Trophoblast cell (in vitro differentiated cells and primary cell): Measurements from ENCODE around the gene SPDL1.

Experiments
- DNase-seq, 2 donors: peaks; one replicate each; pipeline ENCODE4 v3.0.0-alpha.2; 2016
- H2AFZ ChIP-seq: 2 replicates; pipeline ENCODE4 v1.6.1; 2013; ENCODE audit warnings: low read length, moderate library complexity, mild to moderate bottlenecking; ENCODE audit not compliant: insufficient read depth, poor library complexity
- H2AK5ac ChIP-seq: 2 replicates; pipeline ENCODE4 v1.6.1; 2013; ENCODE audit warnings: mild to moderate bottlenecking, low read length
- H2BK120ac ChIP-seq: 2 replicates; pipeline ENCODE4 v1.6.1; 2013; ENCODE audit warnings: low read length, mild to moderate bottlenecking, moderate library complexity; ENCODE audit not compliant: insufficient read depth, poor library complexity
- H2BK12ac ChIP-seq: 2 replicates; pipeline ENCODE4 v1.6.1; 2013; ENCODE audit warnings: mild to moderate bottlenecking, low read length, moderate library complexity
- H2BK5ac ChIP-seq: 2 replicates; pipeline ENCODE4 v1.6.1; 2013; ENCODE audit warnings: low read length, low read depth, moderate library complexity, mild to moderate bottlenecking; ENCODE audit not compliant: poor library complexity
- H3K14ac ChIP-seq: 2 replicates; pipeline ENCODE4 v1.6.1; 2013; ENCODE audit warnings: mild to moderate bottlenecking, low read length
- H3K18ac ChIP-seq: 2 replicates; pipeline ENCODE4 v1.6.1; 2013; ENCODE audit warnings: mild to moderate bottlenecking, low read length
- H3K23ac ChIP-seq: 2 replicates; pipeline ENCODE4 v1.6.1; 2013; ENCODE audit warnings: low read length
- H3K27ac ChIP-seq: 2 replicates; pipeline ENCODE4 v1.5.1; 2013; ENCODE audit warnings: low read depth, mild to moderate bottlenecking, inconsistent platforms, low read length, moderate library complexity
- H3K27me3 ChIP-seq: 2 replicates; pipeline ENCODE4 v1.6.1; 2013; ENCODE audit warnings: inconsistent platforms, mild to moderate bottlenecking, low read length, moderate library complexity; ENCODE audit not compliant: insufficient read depth
- H3K36me3 ChIP-seq, 2 experiments: 1 replicate in 1 of 2; 2 replicates in 1 of 2; pipeline ENCODE4 v1.6.1; 2013; ENCODE audit warnings: low read length in 2 of 2, mild to moderate bottlenecking in 2 of 2, moderate library complexity in 1 of 2; ENCODE audit not compliant: insufficient read depth in 2 of 2, control insufficient read depth in 1 of 2
- H3K4ac ChIP-seq: 2 replicates; pipeline ENCODE4 v1.6.1; 2013; ENCODE audit warnings: low read depth, mild to moderate bottlenecking, low read length, moderate library complexity
- H3K4me1 ChIP-seq, 2 experiments: 1 replicate in 1 of 2; 2 replicates in 1 of 2; pipeline ENCODE4 v1.6.1; 2013; ENCODE audit warnings: low read length in 2 of 2, mild to moderate bottlenecking in 2 of 2, moderate library complexity in 1 of 2; ENCODE audit not compliant: insufficient read depth in 2 of 2, control insufficient read depth in 1 of 2
- H3K4me2 ChIP-seq: 2 replicates; pipeline ENCODE4 v1.6.1; 2013; ENCODE audit warnings: inconsistent platforms, mild to moderate bottlenecking, low read length, moderate library complexity
- H3K4me3 ChIP-seq: 2 replicates; pipeline ENCODE4 v1.5.1; 2013; ENCODE audit warnings: mild to moderate bottlenecking, low read depth, low read length, inconsistent platforms
- H3K79me1 ChIP-seq: one replicate; pipeline ENCODE4 v1.6.1; 2013; ENCODE audit warnings: low read length
- H3K79me2 ChIP-seq: 2 replicates; pipeline ENCODE4 v1.6.1; 2013; ENCODE audit warnings: low read length, mild to moderate bottlenecking; ENCODE audit not compliant: control insufficient read depth, insufficient read depth, poor library complexity
- H3K9ac ChIP-seq: 2 replicates; pipeline ENCODE4 v1.6.1; 2013; ENCODE audit warnings: mild to moderate bottlenecking, low read length
- H3K9me3 ChIP-seq: 2 replicates; pipeline ENCODE4 v1.6.1; 2013; ENCODE audit warnings: low read depth, mild to moderate bottlenecking, control low read depth, inconsistent platforms, low read length; ENCODE audit not compliant: insufficient read depth
- H4K12ac ChIP-seq: 2 replicates; pipeline ENCODE4 v1.6.1; 2013; ENCODE audit warnings: low read depth, mild to moderate bottlenecking, low read length, moderate library complexity
- H4K8ac ChIP-seq: 2 replicates; pipeline ENCODE4 v1.6.1; 2013; ENCODE audit warnings: low read depth, mild to moderate bottlenecking, low read length, moderate library complexity
- H4K91ac ChIP-seq: one replicate; pipeline ENCODE4 v1.6.1; 2013; ENCODE audit warnings: low read depth, mild to moderate bottlenecking, low read length, moderate library complexity
- WGBS: extraction: QIAGEN DNeasy Blood & Tissue Kit; methylation state at CpG from one replicate; pipeline ENCODE4 v1.1.7; 2013; ENCODE audit warnings: missing lambda C conversion rate; ENCODE audit not compliant: insufficient read length, insufficient coverage; ENCODE audit errors: extremely low coverage; 5-methylcytosine and 5-hydroxymethylcytosine counted together

SPDL1 gene

DNA sequence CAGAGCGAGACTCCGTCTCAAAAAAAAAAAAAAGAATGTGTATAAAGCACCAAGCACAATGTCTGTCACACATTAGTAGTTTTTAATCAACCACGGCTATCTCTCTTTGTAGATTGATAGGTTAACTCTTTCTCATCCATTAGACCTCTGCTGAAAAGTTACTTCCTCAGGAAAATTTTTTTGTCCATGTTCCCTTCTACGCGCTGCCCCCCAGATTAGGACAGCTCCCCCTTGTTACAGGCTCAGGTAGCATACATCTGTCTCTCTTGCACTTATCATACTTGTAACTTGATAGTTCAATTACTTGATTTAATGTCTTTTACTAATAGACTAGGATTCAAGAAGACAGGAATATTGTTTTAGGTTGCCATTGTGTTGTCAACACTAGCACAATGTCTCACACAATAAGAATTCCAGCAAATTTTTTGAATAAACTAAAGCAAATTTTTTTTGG is 1.5 kb downstream of the SPDL1 start:
- peaks cover 2 to 7% of the 10 kb centered on the region in 2 experiments for H3K4me1 ChIP-seq
- no peak overlapping the region for H3K23ac ChIP-seq
- H3K27ac ChIP-seq = no peak overlapping the region
- H3K4me2 ChIP-seq = peak overlapping the region; percentile 49
- no peak overlapping the region for H2AFZ ChIP-seq
- H2BK5ac ChIP-seq = no peak overlapping the region
- no peak overlapping the region for H3K14ac ChIP-seq
- peak overlapping the region; percentile 30 for H4K12ac ChIP-seq
- H3K27me3 ChIP-seq = no peaks in the 10 kb centered on the region
- peak overlapping the region; percentile 86 for H3K4ac ChIP-seq
- H2BK12ac ChIP-seq = no peak overlapping the region
- peaks cover 10% of the 10 kb centered on the region for H3K79me2 ChIP-seq
- no peak overlapping the region for H4K8ac ChIP-seq
- H3K18ac ChIP-seq = no peak overlapping the region
- no peak overlapping the region for H4K91ac ChIP-seq
- no CpG with 5 or more reads among the region's 5 CpGs for WGBS
- no peak overlapping the region for H2BK120ac ChIP-seq
- peaks cover 3 to 6% of the 10 kb centered on the region in 2 experiments for H3K36me3 ChIP-seq
- no peak overlapping the region for H3K4me3 ChIP-seq
- H3K9ac ChIP-seq = no peak overlapping the region
- H3K9me3 ChIP-seq = no peaks in the 10 kb centered on the region
- DNase-seq = no peak
- no peak overlapping the region for H2AK5ac ChIP-seq
- H3K79me1 ChIP-seq = peaks cover 8% of the 10 kb centered on the region

DNA sequence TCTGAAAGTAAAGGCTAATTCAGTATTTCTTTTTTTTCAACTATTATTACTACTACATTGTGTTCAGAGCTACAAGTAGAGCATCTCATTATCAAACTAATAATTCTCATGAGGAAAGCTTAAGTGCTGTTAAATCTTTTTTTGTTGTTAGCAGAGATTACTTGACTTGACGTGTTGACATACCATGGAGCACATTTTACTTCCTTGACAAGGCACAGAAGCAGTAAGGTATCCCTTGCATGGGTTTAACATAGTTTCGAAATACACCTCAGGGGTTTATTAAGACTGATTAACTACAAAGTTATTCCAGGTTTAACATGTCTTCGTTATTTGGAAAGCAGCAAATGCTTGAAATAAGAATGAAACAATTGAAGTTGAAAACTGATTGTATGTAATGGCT is 7.0 kb downstream of the SPDL1 start:
- Histone ChIP-seq H3K36me3 (peaks cover 9 to 17% of the 10 kb centered on the region in 2 experiments), H3K4me1 (peaks cover 4 to 9% of the 10 kb centered on the region in 2 experiments), H3K27me3 (no peaks in the 10 kb centered on the region), H2AK5ac (no peak overlapping the region), H2BK5ac (no peak overlapping the region), H2BK120ac (no peak overlapping the region), H3K79me2 (peaks cover 3% of the 10 kb centered on the region), H3K4me2 (no peak overlapping the region), H3K18ac (no peak overlapping the region), H4K12ac (no peak overlapping the region), H3K9ac (no peak overlapping the region), H4K91ac (no peak overlapping the region), H3K79me1 (peaks cover 2% of the 10 kb centered on the region), H3K23ac (no peak overlapping the region), H3K4me3 (no peak overlapping the region), H4K8ac (no peak overlapping the region), H3K14ac (no peak overlapping the region), H2AFZ (no peak overlapping the region), H3K4ac (no peak overlapping the region), H2BK12ac (no peak overlapping the region), H3K9me3 (no peaks in the 10 kb centered on the region), H3K27ac (peak overlapping the region; percentile 71)
- peak in 1 of 2 donors; percentile 46 for DNase-seq
- no CpG with 5 or more reads among the region's 3 CpGs for WGBS

DNA sequence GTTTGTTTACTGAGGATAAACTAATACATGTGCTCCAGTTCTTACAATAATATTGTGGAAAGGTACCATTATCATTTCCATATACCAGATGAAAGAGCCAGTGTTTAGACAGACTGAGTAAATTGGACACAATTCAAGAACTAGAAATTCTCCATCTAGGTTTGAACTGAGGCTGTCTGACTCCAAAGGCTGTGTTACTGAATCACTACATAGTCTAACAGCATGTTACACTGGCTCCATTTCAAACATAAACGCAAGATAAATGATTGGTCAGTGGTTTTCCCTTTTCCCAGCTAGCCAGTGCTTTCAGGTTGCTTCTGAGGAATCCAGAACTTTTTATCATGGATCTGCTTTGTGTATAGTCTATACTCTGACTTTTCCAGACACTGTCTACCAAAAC is 8.1 kb downstream of the SPDL1 start:
- WGBS = no CpG with 5 or more reads among the region's 1 CpG
- H3K27ac ChIP-seq = peak overlapping the region; percentile 66
- no peak for DNase-seq
- H4K12ac ChIP-seq = no peak overlapping the region
- no peak overlapping the region for H3K9ac ChIP-seq
- H2BK12ac ChIP-seq = no peak overlapping the region
- H3K4me3 ChIP-seq = no peak overlapping the region
- H2AFZ ChIP-seq = no peak overlapping the region
- no peak overlapping the region for H2BK5ac ChIP-seq
- peaks cover 9 to 21% of the 10 kb centered on the region in 2 experiments for H3K36me3 ChIP-seq
- peaks cover 2 to 7% of the 10 kb centered on the region in 2 experiments for H3K4me1 ChIP-seq
- H3K4ac ChIP-seq = no peak overlapping the region
- H3K14ac ChIP-seq = no peak overlapping the region
- no peaks in the 10 kb centered on the region for H3K27me3 ChIP-seq
- H3K4me2 ChIP-seq = no peak overlapping the region
- no peak overlapping the region for H3K23ac ChIP-seq
- peaks cover 2% of the 10 kb centered on the region for H3K79me1 ChIP-seq
- H4K8ac ChIP-seq = no peak overlapping the region
- H3K9me3 ChIP-seq = no peaks in the 10 kb centered on the region
- no peaks in the 10 kb centered on the region for H3K79me2 ChIP-seq
- no peak overlapping the region for H3K18ac ChIP-seq
- H2BK120ac ChIP-seq = no peak overlapping the region
- no peak overlapping the region for H2AK5ac ChIP-seq
- H4K91ac ChIP-seq = no peak overlapping the region

DNA sequence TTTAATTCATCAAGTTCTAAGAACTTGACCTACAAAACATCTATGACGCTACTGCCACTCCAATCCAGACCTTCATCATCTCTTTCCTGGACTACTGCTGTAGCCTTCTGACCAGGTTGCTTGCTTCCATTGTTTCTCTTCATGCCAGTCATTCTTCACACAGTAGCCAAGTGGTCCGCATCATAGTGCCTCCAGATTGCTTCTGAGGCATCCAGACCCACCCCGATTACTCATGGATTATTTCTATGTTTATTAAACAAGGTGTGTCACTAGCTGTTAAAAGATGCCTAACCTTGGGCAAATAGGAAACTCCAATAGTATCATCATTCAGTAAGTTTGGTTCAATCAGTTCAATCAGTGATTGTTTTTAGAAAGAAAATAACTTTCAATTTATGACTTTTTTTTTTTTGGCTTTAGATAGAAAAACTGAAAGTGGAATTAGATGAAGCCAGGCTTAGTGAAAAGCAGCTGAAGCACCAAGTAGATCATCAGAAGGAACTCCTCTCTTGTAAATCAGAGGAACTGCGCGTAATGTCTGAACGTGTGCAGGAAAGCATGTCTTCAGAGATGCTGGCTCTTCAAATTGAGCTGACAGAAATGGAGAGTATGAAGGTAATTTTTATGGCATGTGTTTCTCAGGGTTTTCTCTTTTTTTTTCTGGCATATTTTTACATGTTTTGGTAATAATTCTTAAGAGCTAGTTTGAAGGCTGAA is 9.5 kb downstream of the SPDL1 start:
- H3K36me3 ChIP-seq = peaks cover 9 to 21% of the 10 kb centered on the region in 2 experiments
- WGBS = no CpG with 5 or more reads among the region's 6 CpGs
- no peak for DNase-seq
- no peak overlapping the region for H4K91ac ChIP-seq
- peaks cover 2% of the 10 kb centered on the region for H3K79me1 ChIP-seq
- no peak overlapping the region for H2BK120ac ChIP-seq
- H2AK5ac ChIP-seq = no peak overlapping the region
- no peak overlapping the region for H3K4me3 ChIP-seq
- H3K9ac ChIP-seq = no peak overlapping the region
- H2BK12ac ChIP-seq = no peak overlapping the region
- H2AFZ ChIP-seq = no peak overlapping the region
- H3K18ac ChIP-seq = no peak overlapping the region
- H3K4ac ChIP-seq = no peak overlapping the region
- H3K23ac ChIP-seq = no peak overlapping the region
- H3K27me3 ChIP-seq = no peaks in the 10 kb centered on the region
- H3K79me2 ChIP-seq = no peaks in the 10 kb centered on the region
- no peak overlapping the region for H4K12ac ChIP-seq
- H2BK5ac ChIP-seq = no peak overlapping the region
- no peak overlapping the region for H3K4me2 ChIP-seq
- no peak overlapping the region for H3K27ac ChIP-seq
- H3K4me1 ChIP-seq = peaks cover 2 to 7% of the 10 kb centered on the region in 2 experiments
- no peaks in the 10 kb centered on the region for H3K9me3 ChIP-seq
- H4K8ac ChIP-seq = no peak overlapping the region
- no peak overlapping the region for H3K14ac ChIP-seq
